B cell (primary cell): Measurements from ENCODE around the gene TPI1. TPM values are rescaled to one million over a fixed set of nuclear protein-coding genes. Genes with fewer than 3 reads are reported as not detected.

Experiments used
- ATAC-seq: fragments of 200-7000 bp; cut with Tn5 transposase; one replicate; pipeline ENCODE4 v1.10.0; 2021; ENCODE audit warnings: low read depth, mild to moderate bottlenecking, moderate number of reproducible peaks, moderate library complexity
- CTCF ChIA-PET: fragments of 350-600 bp; sonication (Branson Sonifier 250); formaldehyde crosslinking; loops from one replicate; lab custom pipeline; 2021; ENCODE audit warnings: antibody characterized with exemption, inconsistent platforms; lab: Charles Lee
- POLR2A ChIA-PET: fragments of 350-600 bp; sonication (Branson Sonifier 250); formaldehyde crosslinking; loops from one replicate; lab custom pipeline; 2021; ENCODE audit warnings: antibody characterized with exemption; lab: Charles Lee
- DNase-seq: peaks from one replicate; pipeline ENCODE4 v3.0.0; 2013
- H2AFZ ChIP-seq: 2 replicates; pipeline ENCODE4 v1.6.1; 2012; ENCODE audit warnings: mild to moderate bottlenecking, low read depth, low read length; ENCODE audit not compliant: insufficient read depth, poor library complexity, severe bottlenecking
- H3K27ac ChIP-seq, 2 donors: 1 replicate in 1 of 2; 2 replicates in 1 of 2; pipeline ENCODE4 v1.5.1; 2012 to 2013; ENCODE audit warnings: low read length in 2 of 2, mild to moderate bottlenecking in 2 of 2, moderate library complexity in 1 of 2
- H3K27me3 ChIP-seq, 4 experiments: fragments of 200-600 bp in 1 of 4; sonication (generic) in 1 of 4; replicated peaks in 1 of 4; 1 replicate in 2 of 4; 2 replicates in 2 of 4; pipeline versions ENCODE4 v1.6.1 to v1.7.0; 2013 to 2016; ENCODE audit warnings: low read length in 3 of 4, mild to moderate bottlenecking in 2 of 4, mixed read lengths in 1 of 4, moderate library complexity in 1 of 4; ENCODE audit not compliant: insufficient read depth in 4 of 4, control insufficient read depth in 3 of 4; ENCODE audit errors: control extremely low read depth in 1 of 4
- H3K36me3 ChIP-seq, 2 experiments: replicated peaks in 1 of 2; 1 replicate in 1 of 2; 2 replicates in 1 of 2; pipeline versions ENCODE4 v1.6.1 to v1.7.1; 2013; ENCODE audit warnings: low read length in 1 of 2; ENCODE audit not compliant: insufficient read depth in 2 of 2, control insufficient read depth in 1 of 2; ENCODE audit errors: control extremely low read depth in 1 of 2, extremely low read depth in 1 of 2
- H3K4me1 ChIP-seq, 2 donors: fragments of 200-600 bp in 1 of 2; sonication (generic) in 1 of 2; 1 replicate in 1 of 2; 2 replicates in 1 of 2; pipeline versions ENCODE4 v1.5.1 to v1.6.1; 2013 to 2017; ENCODE audit warnings: low read length in 2 of 2; ENCODE audit not compliant: control insufficient read depth in 2 of 2, insufficient read depth in 2 of 2
- H3K4me2 ChIP-seq: replicated peaks from 2 replicates; pipeline ENCODE3; 2012; ENCODE audit warnings: mild to moderate bottlenecking, low read depth, low read length; ENCODE audit not compliant: poor library complexity, severe bottlenecking
- H3K4me3 ChIP-seq, 5 experiments: fragments of 200-600 bp in 1 of 5; sonication (generic) in 1 of 5; 1 replicate in 3 of 5; 2 replicates in 2 of 5; pipeline versions ENCODE4 v1.5.1 to v1.7.0; 2011 to 2016; ENCODE audit warnings: low read length in 4 of 5, mild to moderate bottlenecking in 4 of 5, low read depth in 2 of 5, control low read depth in 1 of 5, moderate library complexity in 1 of 5; ENCODE audit not compliant: insufficient read depth in 1 of 5; ENCODE audit errors: control extremely low read depth in 1 of 5, extremely low read depth in 1 of 5
- H3K79me2 ChIP-seq: fragments of 200-600 bp; sonication (generic); one replicate; pipeline ENCODE4 v1.6.0; 2016; ENCODE audit warnings: low read length; ENCODE audit not compliant: control insufficient read depth, insufficient read depth
- H3K9ac ChIP-seq: fragments of 200-600 bp; sonication (generic); 2 replicates; pipeline ENCODE4 v1.6.1; 2017; ENCODE audit warnings: mild to moderate bottlenecking, low read length, moderate library complexity
- H3K9me3 ChIP-seq, 3 donors: one replicate each; pipeline versions ENCODE4 v1.6.1 to v1.7.1; 2013; ENCODE audit warnings: low read length in 2 of 3; ENCODE audit not compliant: control insufficient read depth in 2 of 3, insufficient read depth in 1 of 3; ENCODE audit errors: control extremely low read depth in 1 of 3
- H4K20me1 ChIP-seq: 2 replicates; pipeline ENCODE4 v1.6.0; 2012; ENCODE audit warnings: mild to moderate bottlenecking, low read length; ENCODE audit not compliant: insufficient read depth, control insufficient read depth, poor library complexity, severe bottlenecking
- H3K27ac Mint-ChIP-seq: one replicate; pipeline ENCODE4 v1.8.0; 2021; ENCODE audit warnings: mixed read lengths
- H3K27me3 Mint-ChIP-seq: one replicate; pipeline ENCODE4 v1.8.0; 2021; ENCODE audit warnings: mixed read lengths
- H3K4me1 Mint-ChIP-seq: one replicate; pipeline ENCODE4 v1.8.0; 2021; ENCODE audit warnings: mixed read lengths
- H3K4me3 Mint-ChIP-seq: one replicate; pipeline ENCODE4 v1.8.0; 2021; ENCODE audit warnings: mixed read lengths
- H3K9me3 Mint-ChIP-seq: one replicate; pipeline ENCODE4 v1.8.0; 2022; ENCODE audit warnings: mixed read lengths; ENCODE audit not compliant: insufficient read depth
- EZH2 ChIP-seq: IDR thresholded peaks from 2 replicates; pipeline ENCODE4 v1.6.1; 2012; ENCODE audit warnings: borderline replicate concordance, low read depth, mild to moderate bottlenecking, moderate library complexity, low read length; ENCODE audit not compliant: insufficient read depth, poor library complexity, severe bottlenecking
- WGBS: methylation state at CpG from one replicate; pipeline ENCODE4 v1.1.5; 2013; ENCODE audit warnings: missing lambda C conversion rate; ENCODE audit not compliant: insufficient coverage; 5-methylcytosine and 5-hydroxymethylcytosine counted together
- intact Hi-C: fragments of 100-400 bp; cut with micrococcal nuclease; formaldehyde crosslinking; loops from one replicate; pipeline ENCODE4 v1.10.0; 2022
- polyA plus RNA-seq: library from polyadenylated mRNA; depleted of rRNA; stranded (reverse); fragments of >200 nt; gene quantifications from 2 replicates; pipeline ENCODE4 v1.2.3, GENCODE V29; 2012
- total RNA-seq, 2 donors: library from RNA; stranded (reverse); fragments of 120-200 nt in 1 of 2; gene quantifications; 1 replicate in 1 of 2; 2 replicates in 1 of 2; pipeline versions ENCODE4 v1.2.3 to v1.2.4, GENCODE V29; 2013 to 2022
- TF ChIP-seq, protein P1 (sequence below): fragments of 200-600 bp; IDR thresholded peaks from one replicate; pipeline ENCODE4 v1.8.0; 2022; ENCODE audit warnings: antibody characterized with exemption, mild to moderate bottlenecking

The TPI1 gene
- total and polyA plus RNA-seq, 2 donors (not counting 1 experiment from before 2014, with no cell fraction given) = 181 to 187 TPM

- CTCF ChIA-PET = interaction anchor here (2.4 kb wide), 1 partner anchor 11 kb away, joined by 7 read pairs; no protein-coding TSS in a partner anchor
- TF ChIP-seq, protein P1, sequence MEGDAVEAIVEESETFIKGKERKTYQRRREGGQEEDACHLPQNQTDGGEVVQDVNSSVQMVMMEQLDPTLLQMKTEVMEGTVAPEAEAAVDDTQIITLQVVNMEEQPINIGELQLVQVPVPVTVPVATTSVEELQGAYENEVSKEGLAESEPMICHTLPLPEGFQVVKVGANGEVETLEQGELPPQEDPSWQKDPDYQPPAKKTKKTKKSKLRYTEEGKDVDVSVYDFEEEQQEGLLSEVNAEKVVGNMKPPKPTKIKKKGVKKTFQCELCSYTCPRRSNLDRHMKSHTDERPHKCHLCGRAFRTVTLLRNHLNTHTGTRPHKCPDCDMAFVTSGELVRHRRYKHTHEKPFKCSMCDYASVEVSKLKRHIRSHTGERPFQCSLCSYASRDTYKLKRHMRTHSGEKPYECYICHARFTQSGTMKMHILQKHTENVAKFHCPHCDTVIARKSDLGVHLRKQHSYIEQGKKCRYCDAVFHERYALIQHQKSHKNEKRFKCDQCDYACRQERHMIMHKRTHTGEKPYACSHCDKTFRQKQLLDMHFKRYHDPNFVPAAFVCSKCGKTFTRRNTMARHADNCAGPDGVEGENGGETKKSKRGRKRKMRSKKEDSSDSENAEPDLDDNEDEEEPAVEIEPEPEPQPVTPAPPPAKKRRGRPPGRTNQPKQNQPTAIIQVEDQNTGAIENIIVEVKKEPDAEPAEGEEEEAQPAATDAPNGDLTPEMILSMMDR = no peak
- TF ChIP-seq EZH2 = no peak
- Mint-ChIP-seq H3K27ac (no peak overlapping the region), H3K4me1 (no peaks in the 10 kb centered on the region), H3K9me3 (no peaks in the 10 kb centered on the region), H3K4me3 (no peak overlapping the region), H3K27me3 (no peaks in the 10 kb centered on the region)
- Histone ChIP-seq H3K4me1 (no peaks in the 10 kb centered on the region), H3K27me3 (no peaks in the 10 kb centered on the region), H3K9me3 (no peaks in the 10 kb centered on the region), H4K20me1 (peaks cover 5% of the 10 kb centered on the region), H3K79me2 (peaks cover 42% of the 10 kb centered on the region), H2AFZ (no peak overlapping the region), H3K9ac (no peak overlapping the region), H3K4me3 (no peak overlapping the region), H3K36me3 (peaks cover 0 to 81% of the 10 kb centered on the region in 2 experiments), H3K27ac (no peak overlapping the region), H3K4me2 (no peak overlapping the region)
- 100% methylated on average over 1 of the region's 2 CpGs for WGBS
- intact Hi-C loops = no loop called here
- POLR2A ChIA-PET = no interaction called here
- no peak for DNase-seq
- ATAC-seq = no peak
These were observed 8.5 kb upstream of the TPI1 start for GRCh38 chr12:6858799-6859198.

DNA sequence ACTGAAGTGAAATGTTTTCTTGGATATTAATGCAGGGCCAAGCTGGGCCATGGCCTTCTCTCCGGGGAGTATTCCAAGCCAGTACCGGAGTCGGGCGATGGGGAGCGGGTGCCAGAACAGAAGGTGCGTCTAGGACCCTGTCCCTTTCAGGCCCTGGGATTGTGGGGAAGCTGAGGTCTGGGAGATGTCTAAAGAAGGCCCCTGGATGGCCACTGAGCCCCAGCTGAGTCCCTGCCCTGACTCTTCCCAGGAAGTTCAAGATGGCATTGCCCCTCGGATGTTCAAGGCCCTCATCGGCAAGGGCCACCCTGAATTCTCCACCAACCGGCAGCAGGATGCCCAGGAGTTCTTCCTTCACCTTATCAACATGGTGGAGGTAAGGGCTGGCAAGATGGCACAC is 7.2 kb upstream of the TPI1 start:
- no peaks in the 10 kb centered on the region for H3K4me1 Mint-ChIP-seq

More for the DNA sequence above, 7.2 kb upstream of the TPI1 start:
- Histone ChIP-seq H3K79me2 (peaks cover 29% of the 10 kb centered on the region), H3K4me3 (no peak overlapping the region), H3K27ac (no peak overlapping the region), H3K27me3 (no peaks in the 10 kb centered on the region), H3K9ac (no peak overlapping the region), H3K36me3 (peaks cover 0 to 84% of the 10 kb centered on the region in 2 experiments), H3K4me2 (no peak overlapping the region), H2AFZ (no peak overlapping the region), H3K4me1 (no peaks in the 10 kb centered on the region), H3K9me3 (no peaks in the 10 kb centered on the region), H4K20me1 (peaks cover 5% of the 10 kb centered on the region)
- H3K27ac Mint-ChIP-seq = no peak overlapping the region
- TF ChIP-seq, protein P1 = no peak
- no peak for TF ChIP-seq EZH2
- intact Hi-C loops = no loop called here
- ChIA-PET POLR2A (no interaction called here), CTCF (interaction anchor here (1.4 to 2.4 kb wide), 2 partner anchors 9 to 13 kb away, joined by 4 to 7 read pairs; partner anchors contain the start of gene SPSB2)
- DNase-seq = no peak
- 99% methylated on average over 6 of the region's 9 CpGs for WGBS
- no peaks in the 10 kb centered on the region for H3K27me3 Mint-ChIP-seq
- ATAC-seq = no peak
- no peaks in the 10 kb centered on the region for H3K9me3 Mint-ChIP-seq
- H3K4me3 Mint-ChIP-seq = no peak overlapping the region
